Astrocyte (in vitro differentiated cells and primary cell): ENCODE results near the gene CNPY4. TPM values are rescaled to one million over a fixed set of nuclear protein-coding genes. Genes with fewer than 3 reads are reported as not detected.

Source experiments
- DNase-seq: peaks from one replicate; pipeline ENCODE4 v3.0.0-alpha.2; 2010; ENCODE audit warnings: low read depth
- FAIRE-seq: peaks from 2 replicates; lab custom pipeline; 2011; peaks lifted over from hg19 to GRCh38; lab: Jason Lieb, UNC
- H2AFZ ChIP-seq: 2 replicates; pipeline ENCODE4 v1.6.0; 2012; ENCODE audit warnings: low read depth, low read length, inconsistent platforms
- H3K27ac ChIP-seq: 2 replicates; pipeline ENCODE4 v1.5.1; 2011; ENCODE audit warnings: low read depth, low read length, inconsistent platforms
- H3K27me3 ChIP-seq: 2 replicates; pipeline ENCODE4 v1.6.0; 2011; ENCODE audit warnings: low read length, inconsistent platforms; ENCODE audit not compliant: insufficient read depth
- H3K36me3 ChIP-seq: 2 replicates; pipeline ENCODE4 v1.5.1; 2011; ENCODE audit warnings: low read length, inconsistent platforms; ENCODE audit not compliant: insufficient read depth
- H3K4me1 ChIP-seq: 2 replicates; pipeline ENCODE4 v1.5.1; 2011; ENCODE audit warnings: low read length, inconsistent platforms; ENCODE audit not compliant: insufficient read depth
- H3K4me2 ChIP-seq: 2 replicates; pipeline ENCODE4 v1.6.0; 2012; ENCODE audit warnings: low read length, inconsistent platforms
- H3K4me3 ChIP-seq: 2 replicates; pipeline ENCODE4 v1.5.1; 2011; ENCODE audit warnings: low read depth, mild to moderate bottlenecking, low read length, inconsistent platforms; ENCODE audit not compliant: insufficient read depth
- H3K79me2 ChIP-seq: 2 replicates; pipeline ENCODE4 v1.6.0; 2012; ENCODE audit warnings: mild to moderate bottlenecking, low read length, inconsistent platforms; ENCODE audit not compliant: insufficient read depth
- H3K9ac ChIP-seq: 2 replicates; pipeline ENCODE4 v1.6.0; 2012; ENCODE audit warnings: mild to moderate bottlenecking, low read length, inconsistent platforms
- H3K9me3 ChIP-seq: 2 replicates; pipeline ENCODE4 v1.5.1; 2012; ENCODE audit warnings: low read depth, mild to moderate bottlenecking, low read length, inconsistent platforms; ENCODE audit not compliant: insufficient read depth
- H4K20me1 ChIP-seq: 2 replicates; pipeline ENCODE4 v1.6.0; 2012; ENCODE audit warnings: low read length, inconsistent platforms; ENCODE audit not compliant: insufficient read depth
- H3K27ac Mint-ChIP-seq: one replicate; pipeline ENCODE4 v1.8.0; 2021; ENCODE audit warnings: mild to moderate bottlenecking, mixed read lengths; ENCODE audit not compliant: unreplicated experiment
- H3K27me3 Mint-ChIP-seq: one replicate; pipeline ENCODE4 v1.8.0; 2021; ENCODE audit warnings: low read depth, mixed read lengths; ENCODE audit not compliant: unreplicated experiment
- H3K36me3 Mint-ChIP-seq: one replicate; pipeline ENCODE4 v1.8.0; 2021; ENCODE audit warnings: low read depth, mixed read lengths; ENCODE audit not compliant: unreplicated experiment
- H3K4me1 Mint-ChIP-seq: one replicate; pipeline ENCODE4 v1.8.0; 2021; ENCODE audit warnings: low read depth, mixed read lengths; ENCODE audit not compliant: unreplicated experiment
- H3K4me3 Mint-ChIP-seq: one replicate; pipeline ENCODE4 v1.8.0; 2021; ENCODE audit warnings: mild to moderate bottlenecking, moderate library complexity, mixed read lengths; ENCODE audit not compliant: unreplicated experiment
- H3K9me3 Mint-ChIP-seq: one replicate; pipeline ENCODE4 v1.8.0; 2021; ENCODE audit warnings: mild to moderate bottlenecking, mixed read lengths; ENCODE audit not compliant: unreplicated experiment
- CTCF ChIP-seq: IDR thresholded peaks from 2 replicates; pipeline ENCODE4 v1.5.1; 2011; ENCODE audit warnings: low read depth, mild to moderate bottlenecking, inconsistent platforms, low read length, moderate library complexity; ENCODE audit not compliant: insufficient read depth
- EZH2 ChIP-seq: IDR thresholded peaks from 2 replicates; pipeline ENCODE4 v1.6.1; 2012; ENCODE audit warnings: mild to moderate bottlenecking, low read length, inconsistent platforms; ENCODE audit not compliant: insufficient read depth
- total RNA-seq: library from RNA; stranded (reverse); gene quantifications from 2 replicates; pipeline ENCODE4 v1.2.1, GENCODE V29; 2021

CNPY4 gene
- total RNA-seq, 1 donor from 2014 or later = 16.4 TPM

- no peaks in the 10 kb centered on the region for H3K27me3 Mint-ChIP-seq
- TF ChIP-seq CTCF = no peak
- TF ChIP-seq EZH2 = no peak
- H3K4me1 Mint-ChIP-seq = peaks cover 6% of the 10 kb centered on the region
- peaks cover 8% of the 10 kb centered on the region for H3K36me3 Mint-ChIP-seq
- Histone ChIP-seq H3K9ac (no peak overlapping the region), H3K27ac (no peak overlapping the region), H3K4me1 (peaks cover 21% of the 10 kb centered on the region), H3K9me3 (no peaks in the 10 kb centered on the region), H3K36me3 (peaks cover 2% of the 10 kb centered on the region), H3K4me3 (no peak overlapping the region), H3K27me3 (no peaks in the 10 kb centered on the region), H2AFZ (no peak overlapping the region), H4K20me1 (no peaks in the 10 kb centered on the region), H3K4me2 (no peak overlapping the region), H3K79me2 (peaks cover 25% of the 10 kb centered on the region)
- no peak overlapping the region for H3K4me3 Mint-ChIP-seq
- no peak overlapping the region for H3K27ac Mint-ChIP-seq
- FAIRE-seq (no peak), DNase-seq (no peak)
- peaks cover 2% of the 10 kb centered on the region for H3K9me3 Mint-ChIP-seq
Observed at GRCh38 chr7:100122568-100122967, 3.1 kb downstream of the CNPY4 start.

DNA sequence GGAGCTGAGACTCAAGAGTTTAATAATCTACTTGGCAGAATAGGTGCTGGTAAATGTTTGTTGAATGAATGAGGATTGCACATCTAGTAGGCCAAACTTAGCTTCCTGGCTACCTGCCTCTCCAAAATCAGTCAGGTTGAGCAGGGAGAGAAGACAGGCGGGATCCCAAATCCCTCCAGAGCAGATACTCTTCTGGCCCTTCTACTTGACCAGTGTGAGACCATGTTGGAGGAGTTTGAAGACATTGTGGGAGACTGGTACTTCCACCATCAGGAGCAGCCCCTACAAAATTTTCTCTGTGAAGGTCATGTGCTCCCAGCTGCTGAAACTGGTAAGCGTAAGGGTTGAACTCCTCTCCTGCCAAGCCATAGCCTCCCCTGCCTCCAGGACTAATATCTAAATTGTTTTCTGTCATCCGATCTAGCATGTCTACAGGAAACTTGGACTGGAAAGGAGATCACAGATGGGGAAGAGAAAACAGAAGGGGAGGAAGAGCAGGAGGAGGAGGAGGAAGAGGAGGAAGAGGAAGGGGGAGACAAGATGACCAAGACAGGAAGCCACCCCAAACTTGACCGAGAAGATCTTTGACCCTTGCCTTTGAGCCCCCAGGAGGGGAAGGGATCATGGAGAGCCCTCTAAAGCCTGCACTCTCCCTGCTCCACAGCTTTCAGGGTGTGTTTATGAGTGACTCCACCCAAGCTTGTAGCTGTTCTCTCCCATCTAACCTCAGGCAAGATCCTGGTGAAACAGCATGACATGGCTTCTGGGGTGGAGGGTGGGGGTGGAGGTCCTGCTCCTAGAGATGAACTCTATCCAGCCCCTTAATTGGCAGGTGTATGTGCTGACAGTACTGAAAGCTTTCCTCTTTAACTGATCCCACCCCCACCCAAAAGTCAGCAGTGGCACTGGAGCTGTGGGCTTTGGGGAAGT is 5.1 kb downstream of the CNPY4 start:
- peaks cover 2% of the 10 kb centered on the region for H3K36me3 ChIP-seq
- Mint-ChIP-seq H3K4me3 (peak overlapping the region; percentile 34), H3K36me3 (peaks cover 6% of the 10 kb centered on the region), H3K27ac (no peak overlapping the region), H3K9me3 (no peaks in the 10 kb centered on the region), H3K27me3 (peaks cover 4% of the 10 kb centered on the region), H3K4me1 (peaks cover 6% of the 10 kb centered on the region)
- H3K27ac ChIP-seq = no peak overlapping the region
- no peak overlapping the region for H3K4me2 ChIP-seq
- H3K79me2 ChIP-seq = peaks cover 14% of the 10 kb centered on the region
- no peak overlapping the region for H3K4me3 ChIP-seq
- H3K9me3 ChIP-seq = no peaks in the 10 kb centered on the region
- H3K4me1 ChIP-seq = peaks cover 26% of the 10 kb centered on the region
- DNase-seq (no peak), FAIRE-seq (no peak)
- H4K20me1 ChIP-seq = no peaks in the 10 kb centered on the region
- H3K27me3 ChIP-seq = no peaks in the 10 kb centered on the region
- no peak overlapping the region for H2AFZ ChIP-seq
- no peak overlapping the region for H3K9ac ChIP-seq
- TF ChIP-seq CTCF (no peak), EZH2 (no peak)
